DND-41 (cell line): ENCODE data around the gene IL5.

Source experiments
- CTCF ChIP-seq: IDR thresholded peaks from 2 replicates; pipeline ENCODE4 v1.5.1; 2012; ENCODE audit warnings: borderline replicate concordance, low read length, moderate library complexity, mild to moderate bottlenecking; ENCODE audit not compliant: poor library complexity, severe bottlenecking; ENCODE audit errors: extremely low read depth
- EZH2 ChIP-seq: IDR thresholded peaks from 3 replicates; pipeline ENCODE4 v1.6.1; 2012; ENCODE audit warnings: borderline replicate concordance, low read depth, mild to moderate bottlenecking, moderate library complexity, low read length, inconsistent platforms; ENCODE audit not compliant: severe bottlenecking

DNA sequence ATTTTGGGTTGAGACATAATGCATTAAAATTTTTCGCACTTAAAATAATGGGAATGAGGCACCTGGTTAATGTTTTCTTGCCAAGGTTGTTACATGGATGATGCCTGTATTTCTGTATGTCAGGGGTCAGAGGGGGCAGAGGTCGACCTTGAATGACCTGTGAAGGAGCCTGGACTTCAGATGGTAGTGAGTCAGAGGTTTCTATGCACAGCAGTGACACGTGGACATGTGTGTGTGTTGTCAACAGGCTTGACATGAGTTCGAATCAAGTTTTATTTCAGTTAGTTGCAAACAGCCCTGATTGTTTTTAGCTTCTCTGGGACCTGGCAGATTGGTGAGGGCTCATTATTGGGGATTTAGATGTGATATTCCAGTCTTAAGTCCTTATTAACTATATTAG is 3.6 kb downstream of the IL5 start:
- no peak for TF ChIP-seq CTCF
- TF ChIP-seq EZH2 = no peak
